HuH-7 (cell line): ENCODE data around the gene IFT52.
A peak's percentile ranks its signal among the peaks of the same experiment; 100 is the strongest.
"Not testable (repeated sequence)": the region's sequence is repeated elsewhere in the genome, so short reads cannot be mapped to it uniquely, and the experiment has no call there.

ENCODE experiments used
- DNase-seq: peaks from one replicate; pipeline ENCODE4 v3.0.0; 2011; ENCODE audit warnings: low spot score

IFT52 gene

GRCh38 chr20:43568706-43569105 is 22.0 kb upstream of the IFT52 start:
- DNase-seq: no peak

- no peak for DNase-seq
These were observed 21.5 kb upstream of the IFT52 start for GRCh38 chr20:43569282-43569681.

- DNase-seq: no peak
These were observed 20.2 kb upstream of the IFT52 start for GRCh38 chr20:43570496-43570895.

- no peak for DNase-seq
These were observed 19.4 kb upstream of the IFT52 start for GRCh38 chr20:43571310-43571709.

GRCh38 chr20:43571771-43572170 is 19.0 kb upstream of the IFT52 start:
- no peak for DNase-seq

DNA sequence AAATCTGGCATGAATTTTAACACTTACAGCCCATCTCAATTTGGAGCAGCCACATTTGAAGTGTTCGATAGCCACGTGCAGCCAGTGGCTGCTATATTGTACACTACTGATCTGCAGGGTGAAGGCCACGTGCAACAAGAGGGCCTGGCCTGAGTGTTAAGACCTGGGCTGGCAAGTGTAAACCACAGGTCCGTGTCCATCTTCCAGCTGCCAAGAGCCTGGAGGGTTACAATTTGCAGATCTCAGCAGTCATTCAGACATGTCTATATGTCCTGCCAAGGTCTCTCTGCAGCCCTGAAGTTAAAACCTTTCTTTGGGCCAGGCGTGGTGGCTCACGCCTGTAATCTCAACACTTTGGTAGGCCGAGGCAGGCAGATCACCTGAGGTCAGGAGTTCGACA is 17.8 kb upstream of the IFT52 start:
- no peak for DNase-seq

- no peak for DNase-seq
These were observed 14.6 kb upstream of the IFT52 start for GRCh38 chr20:43576108-43576507.

GRCh38 chr20:43579861-43580793 is 10.6 kb upstream of the IFT52 start:
- no peak for DNase-seq

DNA sequence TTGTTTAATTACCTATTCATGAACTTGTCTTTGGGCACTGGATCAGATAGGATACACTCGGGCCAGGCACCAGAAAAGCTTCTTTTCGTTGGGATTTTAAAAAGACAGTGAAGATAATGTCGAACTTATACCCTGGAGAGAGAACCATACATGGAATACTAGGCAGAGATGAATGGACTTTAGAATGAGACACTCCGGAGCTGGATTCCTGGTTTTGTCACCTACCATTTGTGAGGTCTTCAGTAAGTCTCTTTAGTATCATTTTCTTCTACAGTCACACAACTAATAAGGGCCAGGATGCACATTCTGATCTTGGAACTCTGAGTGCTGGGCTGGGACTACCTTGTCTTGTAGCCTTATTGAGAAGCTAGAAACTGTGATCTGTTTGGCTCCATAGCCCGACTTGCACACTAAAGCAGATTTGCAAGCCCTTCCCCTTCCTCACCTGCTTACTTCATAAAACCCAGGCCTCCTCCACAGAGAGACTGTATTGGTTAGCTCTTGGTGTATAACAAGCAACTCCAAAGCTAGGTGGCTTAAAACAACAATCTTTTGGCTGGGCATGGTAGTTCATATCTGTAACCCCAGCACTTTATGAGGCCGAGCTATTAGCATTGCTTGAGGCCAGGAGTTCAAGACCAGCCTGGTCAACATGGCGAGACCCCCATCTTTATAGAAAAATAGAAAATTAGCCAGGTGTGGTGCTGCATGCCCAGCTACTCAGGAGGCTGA is 7.4 kb upstream of the IFT52 start:
- no peak for DNase-seq

GRCh38 chr20:43583982-43584432 is 6.7 kb upstream of the IFT52 start:
- peak; percentile 50 for DNase-seq

GRCh38 chr20:43584448-43585136 is 6.1 kb upstream of the IFT52 start:
- no peak for DNase-seq

- DNase-seq: no peak
These were observed 4.1 kb upstream of the IFT52 start for GRCh38 chr20:43586641-43587040.

GRCh38 chr20:43588526-43588925 is 2.2 kb upstream of the IFT52 start:
- DNase-seq: not testable (repeated sequence)

DNA sequence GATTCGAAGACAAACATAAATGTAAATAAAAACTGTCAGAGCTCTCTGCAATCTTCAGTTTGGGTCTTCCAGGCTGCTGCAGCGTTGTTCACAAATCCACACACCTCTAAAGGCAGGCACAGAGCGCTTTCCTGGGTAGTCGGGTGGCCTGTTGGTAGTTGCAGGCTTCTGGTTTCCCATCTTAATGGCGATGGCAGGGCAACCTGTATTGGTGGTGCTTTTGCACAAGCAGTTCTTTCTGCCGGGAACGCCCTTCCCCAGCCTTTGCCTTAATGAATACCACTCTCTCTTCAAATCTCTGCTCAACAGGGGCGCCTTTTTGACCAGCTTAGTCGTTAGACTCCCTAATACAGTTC is 723 bp upstream of the IFT52 start:
- DNase-seq: peak; percentile 30

DNA sequence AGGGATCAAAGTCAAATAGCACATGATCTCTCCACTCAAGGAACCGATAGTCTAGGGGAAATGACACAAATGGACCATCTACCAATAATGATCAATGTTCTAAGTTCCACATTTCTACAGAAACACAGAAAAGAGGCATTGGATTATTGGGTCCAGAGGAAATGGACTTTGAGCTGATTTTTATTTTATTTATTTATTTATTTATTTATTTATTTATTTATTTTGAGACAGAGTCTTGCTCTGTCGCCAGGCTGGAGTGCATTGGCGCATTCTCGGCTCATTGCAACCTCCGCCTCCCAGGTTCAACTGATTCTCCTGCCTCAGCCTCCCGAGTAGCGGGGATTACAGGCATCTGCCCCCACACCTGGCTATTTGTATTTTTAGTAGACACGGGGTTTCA is 11.2 kb downstream of the IFT52 start:
- DNase-seq: not testable (repeated sequence)

DNA sequence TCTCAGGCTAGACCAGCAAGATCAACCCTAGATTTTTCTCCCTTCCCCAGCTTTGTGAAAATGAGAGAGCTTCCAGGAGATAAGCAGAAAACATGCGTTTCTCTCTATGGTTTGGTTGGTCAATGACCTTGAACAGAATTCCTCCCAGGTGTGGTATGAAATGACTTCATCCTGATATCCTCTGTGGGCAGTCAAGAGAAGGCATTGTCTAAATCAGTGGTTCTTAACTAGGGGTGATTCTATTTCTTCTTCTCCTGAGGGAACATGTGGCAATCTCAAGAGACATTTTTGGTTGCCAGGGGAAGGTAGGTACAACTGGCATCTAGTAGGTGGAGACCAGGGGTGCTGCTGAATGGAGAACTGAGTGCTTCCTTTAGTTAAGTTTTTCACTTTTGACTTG is 12.4 kb downstream of the IFT52 start:
- DNase-seq: no peak

DNA sequence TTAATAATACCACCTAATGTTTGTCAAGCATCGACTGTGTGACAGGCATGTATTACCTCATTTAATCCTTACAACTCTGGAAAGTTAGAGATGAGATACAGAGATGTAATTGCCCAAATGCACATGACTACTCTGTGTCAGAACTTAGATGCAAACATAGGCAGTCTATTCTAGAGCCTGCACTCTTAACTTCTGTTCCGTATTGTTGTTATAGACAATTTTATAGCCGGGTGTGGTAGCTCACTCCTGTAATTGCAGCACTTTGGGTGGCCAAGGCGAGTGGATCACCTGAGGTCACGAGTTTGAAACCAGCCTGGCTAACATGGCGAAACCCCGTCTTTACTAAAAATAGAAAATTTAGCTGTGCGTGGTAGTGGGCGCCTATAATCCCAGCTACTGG is 15.0 kb downstream of the IFT52 start:
- no peak for DNase-seq

- not testable (repeated sequence) for DNase-seq
These were observed 16.5 kb downstream of the IFT52 start for GRCh38 chr20:43607278-43607677.

DNA sequence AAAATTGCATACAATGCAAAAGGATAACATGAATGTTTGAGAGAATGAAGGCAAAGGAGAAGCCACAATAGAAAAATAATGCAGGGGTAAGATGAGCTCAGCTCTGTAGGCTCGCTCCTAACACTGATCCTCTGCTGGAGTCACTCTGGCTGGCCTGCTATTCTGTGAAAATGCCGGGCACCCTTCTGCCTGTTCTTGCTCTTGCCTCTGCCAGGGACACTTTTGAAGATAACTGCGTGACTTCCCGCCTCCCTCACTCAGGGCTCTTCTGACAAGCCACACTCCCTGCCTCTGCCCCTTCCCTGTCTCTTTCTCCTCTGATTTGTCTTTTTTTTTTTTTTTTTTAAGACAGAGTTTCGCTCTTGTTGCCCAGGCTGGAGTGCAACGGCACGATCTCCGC is 40.9 kb downstream of the IFT52 start:
- DNase-seq: no peak

DNA sequence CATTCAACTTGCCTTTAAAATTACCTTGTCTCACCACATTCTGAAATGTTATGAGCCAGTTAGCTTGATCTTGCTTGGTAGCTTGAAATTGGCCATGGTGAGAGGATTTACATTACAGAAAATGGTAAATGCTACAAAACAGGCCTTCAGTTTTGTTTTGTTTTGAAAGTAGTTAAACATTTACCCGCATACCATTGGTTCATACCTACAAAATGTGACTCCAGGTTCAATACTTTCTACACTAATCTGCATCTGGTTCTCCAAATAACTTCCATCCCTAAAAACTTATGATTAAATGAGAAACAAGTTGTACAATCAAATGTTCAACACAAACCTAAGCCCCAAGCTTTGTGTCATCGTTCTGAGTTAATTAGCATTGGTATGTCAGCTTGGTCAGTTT is 45.7 kb downstream of the IFT52 start:
- no peak for DNase-seq

GRCh38 chr20:43642548-43642947 is 51.8 kb downstream of the IFT52 start:
- DNase-seq: no peak

DNA sequence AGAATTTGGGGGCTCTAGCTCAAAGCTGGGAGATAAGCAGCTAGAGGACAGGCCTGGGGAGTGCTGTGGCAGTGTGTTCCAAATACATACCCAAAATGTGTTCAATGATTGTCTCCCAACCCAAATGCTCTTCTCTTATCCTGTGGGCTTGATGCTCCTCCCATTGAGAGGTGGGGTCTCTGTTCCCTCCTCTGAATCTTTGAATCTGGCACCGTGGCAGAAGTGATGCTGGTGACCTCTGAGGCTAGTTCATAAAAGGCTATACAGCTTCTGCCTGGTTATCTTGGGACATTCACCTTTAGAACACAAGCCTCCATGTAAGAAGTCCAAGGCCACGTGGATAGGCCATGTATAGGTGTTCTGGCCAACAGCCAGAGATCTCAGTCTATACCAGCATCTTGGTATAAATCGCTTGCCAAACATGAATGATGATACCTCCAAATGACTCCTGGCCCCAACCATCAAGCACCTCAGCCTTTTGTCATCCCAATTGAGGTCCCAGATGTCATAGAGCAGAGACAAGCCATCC is 60.3 kb downstream of the IFT52 start:
- DNase-seq: no peak
